ENCODE results near the gene ERCC3. TPM values are rescaled to one million over a fixed set of nuclear protein-coding genes. Genes with fewer than 3 reads are reported as not detected.
"Not testable (repeated sequence)": the region's sequence is repeated elsewhere in the genome, so short reads cannot be mapped to it uniquely, and the experiment has no call there.

Gene ERCC3
- total and polyA plus RNA-seq, 2 of the 13 experiments (the other 11 are each of a cell fraction or from before 2014, with no cell fraction given) = 49.7 to 64.6 TPM

DNA sequence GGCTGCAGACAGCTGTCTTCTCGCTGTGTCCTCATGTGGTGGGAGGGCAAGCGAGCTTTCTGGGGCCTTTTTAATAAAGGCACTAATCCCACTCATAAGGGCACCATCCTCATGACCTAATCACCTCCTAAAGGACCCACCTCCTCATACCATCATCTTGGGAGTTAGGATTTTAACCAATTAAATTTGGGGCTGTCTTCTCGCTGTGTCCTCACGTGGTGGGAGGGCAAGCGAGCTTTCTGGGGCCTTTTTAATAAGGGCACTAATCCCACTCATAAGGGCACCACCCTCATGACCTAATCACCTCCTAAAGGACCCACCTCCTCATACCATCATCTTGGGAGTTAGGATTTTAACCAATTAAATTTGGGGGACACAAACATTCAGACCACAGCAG is 66.7 kb downstream of the ERCC3 start:
- POLR2A ChIA-PET; H3K4me2 ChIP-seq (ENCODE audit: low read depth, low read length); H3K27ac ChIP-seq (ENCODE audit: extremely low read length, insufficient read depth, low read length); ATAC-seq; H3K9me3 ChIP-seq (ENCODE audit: low read length); H3K79me2 ChIP-seq (ENCODE audit: insufficient read depth, low read length); intact Hi-C loops (cut with micrococcal nuclease; ENCODE audit: unreplicated experiment); in situ Hi-C loops (cut with HindIII; ENCODE audit: extremely low pct_ligation_motif_present, low pct_unique_long_range_greater_than_20kb); H3K9ac ChIP-seq (ENCODE audit: insufficient read depth, low read depth, low read length); BruUV-seq (replicated peaks); DNase-seq (ENCODE audit: low spot score); FAIRE-seq; H3K36me3 ChIP-seq (replicated peaks in 1 of 2; ENCODE audit: control insufficient read depth in 1 of 2, insufficient read depth in 2 of 2, low read length in 2 of 2); CTCF ChIA-PET (ENCODE audit: low intra/inter-chr PET ratio, low total read pairs); H3K4me3 ChIP-seq (replicated peaks in 1 of 3; ENCODE audit: insufficient read depth in 1 of 3, low read depth in 2 of 3, low read length in 3 of 3); H4K20me1 ChIP-seq (ENCODE audit: insufficient read depth, low read length); H2AFZ ChIP-seq (ENCODE audit: low read length): not testable (repeated sequence)
- Histone ChIP-seq H3K4me1 (ENCODE audit: insufficient read depth, low read length) (peaks cover 36% of the 10 kb centered on the region), H3K27me3 (ENCODE audit: control insufficient read depth in 1 of 2, insufficient read depth in 2 of 2, low read length in 2 of 2) (peaks cover 5 to 18% of the 10 kb centered on the region in 2 experiments; a peak in 4 of 5 replicates)
- peak; percentile 94 for TF ChIP-seq ZNF264 (CRISPR knock-in tag; IDR thresholded peaks at IDR 0.05)
- 84% methylated on average over 5 of the region's 5 CpGs for WGBS (ENCODE audit: low lambda C conversion rate)

DNA sequence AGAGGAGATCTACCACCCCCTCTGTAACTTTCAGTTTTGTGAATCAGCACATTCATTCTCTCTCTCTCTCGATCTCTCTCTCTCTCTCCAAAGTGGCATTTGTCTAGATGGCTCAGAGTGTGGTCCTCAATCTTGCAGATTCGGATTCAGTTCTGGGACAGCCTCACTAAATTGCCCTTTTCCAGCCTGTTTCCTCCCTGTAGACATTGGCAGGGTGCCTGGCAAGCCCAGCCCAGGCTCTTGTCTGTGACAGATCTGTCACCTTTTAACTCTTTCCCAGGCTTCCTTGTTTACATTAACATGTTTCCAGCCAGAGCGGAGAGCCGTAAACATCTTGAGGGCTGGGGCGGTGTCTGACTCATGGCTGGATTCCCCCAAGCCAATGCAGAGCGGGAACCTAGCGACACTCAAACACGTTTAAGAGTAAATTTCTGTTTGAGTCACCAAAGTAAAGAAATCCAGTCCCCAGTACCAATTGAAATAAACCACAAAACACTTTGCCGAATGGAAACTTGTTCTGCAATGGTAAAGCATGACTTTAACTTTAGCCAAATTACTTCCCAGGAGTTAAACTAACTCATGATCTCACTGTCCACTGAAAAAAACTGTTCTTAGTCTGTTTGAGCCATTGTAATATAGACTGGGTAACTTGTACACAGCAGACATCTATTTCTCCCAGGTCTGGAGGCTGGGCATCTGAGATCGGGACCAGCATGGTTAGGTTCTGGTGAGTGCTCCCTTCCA is 67.3 kb downstream of the ERCC3 start:
- Histone ChIP-seq H3K9me3 (ENCODE audit: low read length) (peaks cover 5% of the 10 kb centered on the region; the same call in 1 of the 2 replicates), H3K36me3 (replicated peaks in 1 of 2; ENCODE audit: control insufficient read depth in 1 of 2, insufficient read depth in 2 of 2, low read length in 2 of 2) (no peaks in the 10 kb centered on the region), H3K4me2 (ENCODE audit: low read depth, low read length) (peak overlapping the region; percentile 60), H3K4me3 (replicated peaks in 1 of 3; ENCODE audit: insufficient read depth in 1 of 3, low read depth in 2 of 3, low read length in 3 of 3) (peak overlapping the region in 1 of 3 experiments; percentile 23; a peak in 3 of 6 replicates), H3K9ac (ENCODE audit: insufficient read depth, low read depth, low read length) (no peak overlapping the region), H3K4me1 (ENCODE audit: insufficient read depth, low read length) (peaks cover 34% of the 10 kb centered on the region), H2AFZ (ENCODE audit: low read length) (no peak overlapping the region), H3K27me3 (ENCODE audit: control insufficient read depth in 1 of 2, insufficient read depth in 2 of 2, low read length in 2 of 2) (peaks cover 5 to 18% of the 10 kb centered on the region in 2 experiments; a peak in 4 of 5 replicates), H3K27ac (ENCODE audit: extremely low read length, insufficient read depth, low read length) (no peak overlapping the region), H3K79me2 (ENCODE audit: insufficient read depth, low read length) (no peaks in the 10 kb centered on the region), H4K20me1 (ENCODE audit: insufficient read depth, low read length) (no peaks in the 10 kb centered on the region)
- peak; percentile 42 for ATAC-seq
- in situ Hi-C loops (cut with HindIII; ENCODE audit: extremely low pct_ligation_motif_present, low pct_unique_long_range_greater_than_20kb) = no loop called here
- ChIA-PET CTCF (ENCODE audit: low intra/inter-chr PET ratio, low total read pairs) (no interaction called here), POLR2A (no interaction called here)
- 7% methylated on average over 10 of the region's 10 CpGs for WGBS (ENCODE audit: low lambda C conversion rate)
- FAIRE-seq = no peak
- intact Hi-C loops (cut with micrococcal nuclease; ENCODE audit: unreplicated experiment) = no loop called here
- DNase-seq (ENCODE audit: low spot score) = peak; percentile 33
- BruUV-seq (replicated peaks) = no TSS peak
- TF ChIP-seq HOXA3 (CRISPR knock-in tag; IDR thresholded peaks at IDR 0.05) (no peak), SAP130 (CRISPR knock-in tag; IDR thresholded peaks at IDR 0.05; ENCODE audit: low read depth) (no peak; the same call in 1 of the 2 replicates), ZNF205 (CRISPR knock-in tag; IDR thresholded peaks at IDR 0.05) (no peak), MEIS1 (CRISPR knock-in tag; IDR thresholded peaks at IDR 0.05; ENCODE audit: borderline replicate concordance) (no peak), REL (CRISPR knock-in tag; conservative IDR thresholded peaks at IDR 0.05) (no peak), ZNF619 (CRISPR knock-in tag; IDR thresholded peaks at IDR 0.05) (no peak), ZNF160 (CRISPR knock-in tag; IDR thresholded peaks at IDR 0.05) (no peak), ZNF143 (CRISPR knock-in tag; IDR thresholded peaks at IDR 0.05) (no peak), MIER2 (CRISPR knock-in tag; IDR thresholded peaks at IDR 0.05) (no peak), KDM6A (CRISPR knock-in tag; IDR thresholded peaks at IDR 0.05; ENCODE audit: low read depth) (no peak), ZNF7 (CRISPR knock-in tag; IDR thresholded peaks at IDR 0.05) (peak; percentile 68), ZNF260 (CRISPR knock-in tag; IDR thresholded peaks at IDR 0.05; ENCODE audit: borderline replicate concordance, low read depth) (no peak), ARNT2 (CRISPR knock-in tag; IDR thresholded peaks at IDR 0.05; ENCODE audit: low read depth) (no peak), SMAD1 (CRISPR knock-in tag; IDR thresholded peaks at IDR 0.05; ENCODE audit: borderline replicate concordance, low read depth) (no peak), TAF15 (IDR thresholded peaks at IDR 0.05; ENCODE audit: low read depth, low read length, poor library complexity, severe bottlenecking) (no peak), FIP1L1 (IDR thresholded peaks at IDR 0.05; ENCODE audit: borderline replicate concordance, insufficient read depth, low read depth, low read length) (no peak)
- TF ChIP-seq, protein P1, sequence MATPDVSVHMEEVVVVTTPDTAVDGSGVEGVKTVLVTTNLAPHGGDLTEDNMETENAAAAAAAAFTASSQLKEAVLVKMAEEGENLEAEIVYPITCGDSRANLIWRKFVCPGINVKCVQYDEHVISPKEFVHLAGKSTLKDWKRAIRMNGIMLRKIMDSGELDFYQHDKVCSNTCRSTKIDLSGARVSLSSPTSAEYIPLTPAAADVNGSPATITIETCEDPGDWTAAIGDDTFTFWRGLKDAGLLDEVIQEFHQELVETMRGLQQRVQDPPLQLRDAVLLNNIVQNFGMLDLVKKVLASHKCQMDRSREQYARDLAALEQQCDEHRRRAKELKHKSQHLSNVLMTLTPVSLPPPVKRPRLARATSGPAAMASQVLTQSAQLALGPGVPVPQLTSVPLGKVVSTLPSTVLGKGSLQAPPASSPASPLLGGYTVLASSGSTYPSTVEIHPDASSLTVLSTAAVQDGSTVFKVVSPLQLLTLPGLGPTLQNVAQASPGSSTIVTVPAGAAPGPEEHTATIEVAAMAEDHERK (CRISPR knock-in tag; IDR thresholded peaks at IDR 0.05; ENCODE audit: low read depth) = no peak
